ENCODE results near the gene ABCD2.
"Not testable (repeated sequence)": the region's sequence is repeated elsewhere in the genome, so short reads cannot be mapped to it uniquely, and the experiment has no call there.

The ABCD2 gene

GRCh38 chr12:39612250-39612649 is 7.4 kb downstream of the ABCD2 start:
- DNase-seq (ENCODE audit: low read depth in 2 of 2, low spot score in 1 of 2) = no peak

- DNase-seq (ENCODE audit: low read depth in 2 of 2, low spot score in 1 of 2) = no peak
These were observed 7.8 kb downstream of the ABCD2 start for GRCh38 chr12:39611818-39612217.

GRCh38 chr12:39610436-39611025 is 9.1 kb downstream of the ABCD2 start:
- no peak for DNase-seq (ENCODE audit: low read depth in 2 of 2, low spot score in 1 of 2)

GRCh38 chr12:39606712-39607423 is 12.7 kb downstream of the ABCD2 start:
- no peak for DNase-seq (ENCODE audit: low read depth in 2 of 2, low spot score in 1 of 2)

GRCh38 chr12:39605996-39606395 is 13.6 kb downstream of the ABCD2 start:
- no peak for DNase-seq (ENCODE audit: low read depth in 2 of 2, low spot score in 1 of 2)

- DNase-seq (ENCODE audit: low read depth in 2 of 2, low spot score in 1 of 2) = no peak
These were observed 14.1 kb downstream of the ABCD2 start for GRCh38 chr12:39605501-39605900.

GRCh38 chr12:39603065-39603464 is 16.5 kb downstream of the ABCD2 start:
- DNase-seq (ENCODE audit: low read depth in 2 of 2, low spot score in 1 of 2) = no peak

- not testable (repeated sequence) for DNase-seq (ENCODE audit: low read depth in 2 of 2, low spot score in 1 of 2)
These were observed 17.7 kb downstream of the ABCD2 start for GRCh38 chr12:39601951-39602350.

GRCh38 chr12:39595928-39596327 is 23.7 kb downstream of the ABCD2 start:
- no peak for DNase-seq (ENCODE audit: low read depth in 2 of 2, low spot score in 1 of 2)

GRCh38 chr12:39592295-39592694 is 27.3 kb downstream of the ABCD2 start:
- DNase-seq (ENCODE audit: low read depth in 2 of 2, low spot score in 1 of 2) = no peak

GRCh38 chr12:39588348-39588747 is 31.3 kb downstream of the ABCD2 start:
- no peak for DNase-seq (ENCODE audit: low read depth in 2 of 2, low spot score in 1 of 2)

- DNase-seq (ENCODE audit: low read depth in 2 of 2, low spot score in 1 of 2) = no peak
These were observed 32.4 kb downstream of the ABCD2 start for GRCh38 chr12:39587225-39587624.

GRCh38 chr12:39586816-39587215 is 32.8 kb downstream of the ABCD2 start:
- no peak for DNase-seq (ENCODE audit: low read depth in 2 of 2, low spot score in 1 of 2)

- no peak for DNase-seq (ENCODE audit: low read depth in 2 of 2, low spot score in 1 of 2)
These were observed 38.0 kb downstream of the ABCD2 start for GRCh38 chr12:39581592-39581991.

- no peak for DNase-seq (ENCODE audit: low read depth in 2 of 2, low spot score in 1 of 2)
These were observed 44.1 kb downstream of the ABCD2 start for GRCh38 chr12:39575498-39575875.

- no peak for DNase-seq (ENCODE audit: low read depth in 2 of 2, low spot score in 1 of 2)
These were observed 44.7 kb downstream of the ABCD2 start for GRCh38 chr12:39574785-39575497.

GRCh38 chr12:39574378-39574777 is 45.2 kb downstream of the ABCD2 start:
- no peak for DNase-seq (ENCODE audit: low read depth in 2 of 2, low spot score in 1 of 2)

- DNase-seq (ENCODE audit: low read depth in 2 of 2, low spot score in 1 of 2) = no peak
These were observed 45.6 kb downstream of the ABCD2 start for GRCh38 chr12:39573971-39574370.

- DNase-seq (ENCODE audit: low read depth in 2 of 2, low spot score in 1 of 2) = no peak
These were observed 47.1 kb downstream of the ABCD2 start for GRCh38 chr12:39572551-39572950.

- DNase-seq (ENCODE audit: low read depth in 2 of 2, low spot score in 1 of 2) = no peak
These were observed 48.3 kb downstream of the ABCD2 start for GRCh38 chr12:39571351-39571750.

- no peak for DNase-seq (ENCODE audit: low read depth in 2 of 2, low spot score in 1 of 2)
These were observed 66.1 kb downstream of the ABCD2 start for GRCh38 chr12:39553476-39553875.

- not testable (repeated sequence) for DNase-seq (ENCODE audit: low read depth in 2 of 2, low spot score in 1 of 2)
These were observed 75.4 kb downstream of the ABCD2 start for GRCh38 chr12:39544211-39544610.

All from stimulated activated CD8-positive, alpha-beta memory T cell treated with anti-CD3 and anti-CD28 coated beads, Interleukin-4, amount 100 ng/mL, for 1 hour (primary cell).